GM18909 (cell line): ENCODE results near the gene GADD45B.
"Not testable (repeated sequence)": the region's sequence is repeated elsewhere in the genome, so short reads cannot be mapped to it uniquely, and the experiment has no call there.

Experiments used
- ATAC-seq: cut with Tn5 transposase; IDR thresholded peaks from one replicate; pipeline ENCODE4 v1.9.1; 2021; ENCODE audit warnings: mild to moderate bottlenecking; ENCODE audit not compliant: unreplicated experiment, poor library complexity

The GADD45B gene

GRCh38 chr19:2507109-2507508 lies 31.2 kb downstream of the GADD45B start:
- ATAC-seq, result no peak

GRCh38 chr19:2509096-2509495 lies 33.2 kb downstream of the GADD45B start:
- ATAC-seq, result no peak

GRCh38 chr19:2511570-2511969 lies 35.6 kb downstream of the GADD45B start:
- ATAC-seq, result no peak

GRCh38 chr19:2511991-2512390 lies 36.1 kb downstream of the GADD45B start:
- no peak for ATAC-seq

GRCh38 chr19:2512523-2513431 lies 36.9 kb downstream of the GADD45B start:
- no peak for ATAC-seq

GRCh38 chr19:2514981-2515518 lies 39.1 kb downstream of the GADD45B start:
- no peak for ATAC-seq

- no peak for ATAC-seq
Measured at GRCh38 chr19:2516727-2517126, 40.8 kb downstream of the GADD45B start.

- ATAC-seq, result no peak
Measured at GRCh38 chr19:2517881-2518601, 42.1 kb downstream of the GADD45B start.

- not testable (repeated sequence) for ATAC-seq
Measured at GRCh38 chr19:2518856-2519255, 42.9 kb downstream of the GADD45B start.

- ATAC-seq, result no peak
Measured at GRCh38 chr19:2519482-2519881, 43.6 kb downstream of the GADD45B start.

- ATAC-seq, result no peak
Measured at GRCh38 chr19:2523630-2524311, 47.8 kb downstream of the GADD45B start.

GRCh38 chr19:2524361-2524839 lies 48.5 kb downstream of the GADD45B start:
- no peak for ATAC-seq

GRCh38 chr19:2524840-2525723 lies 49.2 kb downstream of the GADD45B start:
- ATAC-seq, result no peak

GRCh38 chr19:2527171-2527570 lies 51.2 kb downstream of the GADD45B start:
- no peak for ATAC-seq

GRCh38 chr19:2527686-2528085 lies 51.8 kb downstream of the GADD45B start:
- ATAC-seq, result no peak
